ENCODE measurements around the gene ETHE1. TPM values are rescaled to one million over a fixed set of nuclear protein-coding genes. Genes with fewer than 3 reads are reported as not detected.

The ETHE1 gene
- total RNA-seq, 1 experiment from 2014 or later, result 19.0 TPM

- TF ChIP-seq ARID4B (CRISPR knock-in tag; IDR thresholded peaks at IDR 0.05; ENCODE audit: borderline replicate concordance) (no peak), PRDM15 (CRISPR knock-in tag; IDR thresholded peaks at IDR 0.05) (no peak)
Observed at GRCh38 chr19:43488179-43488578, 38.8 kb downstream of the ETHE1 start (continued).

- ATAC-seq, result no peak
- Mint-ChIP-seq H3K36me3 (no peaks in the 10 kb centered on the region), H3K4me1 (no peaks in the 10 kb centered on the region), H3K9me3 (no peaks in the 10 kb centered on the region), H3K27ac (no peak overlapping the region), H3K27me3 (ENCODE audit: low read depth) (no peaks in the 10 kb centered on the region; the same call in 1 of the 2 replicates), H3K4me3 (no peak overlapping the region)
- DNase-seq (ENCODE audit: low spot score), result no peak
- ChIA-PET CTCF (interaction anchor here (1.1 kb wide), 1 partner anchor 33 kb away, joined by 3 read pairs; no protein-coding TSS in a partner anchor), POLR2A (interaction anchor here (0.6 kb wide), 1 partner anchor 16 kb away, joined by 5 read pairs; no protein-coding TSS in a partner anchor)
- TF ChIP-seq ZNF512 (CRISPR knock-in tag; IDR thresholded peaks at IDR 0.05; ENCODE audit: borderline replicate concordance) (no peak), SMAD4 (CRISPR knock-in tag; IDR thresholded peaks at IDR 0.05) (no peak), GRHL2 (CRISPR knock-in tag; IDR thresholded peaks at IDR 0.05; ENCODE audit: insufficient replicate concordance, severe bottlenecking) (no peak), ZNF532 (CRISPR knock-in tag; IDR thresholded peaks at IDR 0.05; ENCODE audit: borderline replicate concordance) (no peak)
Observed at GRCh38 chr19:43486412-43486811, 40.6 kb downstream of the ETHE1 start.

GRCh38 chr19:43485951-43486350 lies 41.0 kb downstream of the ETHE1 start:
- Mint-ChIP-seq H3K4me3 (no peak overlapping the region), H3K9me3 (no peaks in the 10 kb centered on the region), H3K4me1 (no peaks in the 10 kb centered on the region), H3K27ac (no peak overlapping the region), H3K27me3 (ENCODE audit: low read depth) (no peaks in the 10 kb centered on the region; the same call in 1 of the 2 replicates), H3K36me3 (no peaks in the 10 kb centered on the region)
- no peak for ATAC-seq
- DNase-seq (ENCODE audit: low spot score), result no peak
- ChIA-PET CTCF (interaction anchor here (0.7 kb wide), 1 partner anchor 39 kb away, joined by 3 read pairs; no protein-coding TSS in a partner anchor), POLR2A (no interaction called here)
- TF ChIP-seq KAT7 (CRISPR knock-in tag; IDR thresholded peaks at IDR 0.05; ENCODE audit: borderline replicate concordance) (no peak), MXD4 (CRISPR knock-in tag; IDR thresholded peaks at IDR 0.05; ENCODE audit: borderline replicate concordance) (no peak), ZNF423 (CRISPR knock-in tag; IDR thresholded peaks at IDR 0.05) (no peak), RORB (CRISPR knock-in tag; IDR thresholded peaks at IDR 0.05) (no peak), ARID4B (CRISPR knock-in tag; IDR thresholded peaks at IDR 0.05; ENCODE audit: borderline replicate concordance) (no peak), IRF2 (CRISPR knock-in tag; IDR thresholded peaks at IDR 0.05; ENCODE audit: borderline replicate concordance, low read depth) (no peak)

All from WTC11 (cell line).